Fibroblast of villous mesenchyme (primary cell): Measurements from ENCODE around the gene TOB2. TPM values are rescaled to one million over a fixed set of nuclear protein-coding genes. Genes with fewer than 3 reads are reported as not detected.
A peak's percentile ranks its signal among the peaks of the same experiment; 100 is the strongest.
"Not testable (repeated sequence)": the region's sequence is repeated elsewhere in the genome, so short reads cannot be mapped to it uniquely, and the experiment has no call there.

Experiments used
- DNase-seq: peaks from one replicate; pipeline ENCODE4 v3.0.0-alpha.2; 2010; ENCODE audit warnings: low read depth
- H3K4me3 ChIP-seq: 2 replicates; pipeline ENCODE4 v1.5.1; 2011; ENCODE audit warnings: low read depth, mild to moderate bottlenecking, low read length
- CTCF ChIP-seq: IDR thresholded peaks from 2 replicates; pipeline ENCODE4 v1.5.1; 2012; ENCODE audit warnings: low read depth, mild to moderate bottlenecking, low read length; ENCODE audit not compliant: insufficient read depth
- total RNA-seq: library from RNA; depleted of rRNA; stranded (reverse); fragments of >200 nt; gene quantifications from 2 replicates; pipeline ENCODE4 v1.2.3, GENCODE V29; 2012

Gene TOB2
- total RNA-seq, 1 donor: 35.4 TPM

- peak; percentile 99 for DNase-seq
- no peak for TF ChIP-seq CTCF
- peak within 1 kb of the TSS; percentile 89 for H3K4me3 ChIP-seq
Observed at GRCh38 chr22:41468381-41469217, 22.0 kb upstream of the TOB2 start, which contains the start of the genes ACO2 and PHF5A. TSS of gene ACO2 (plus strand) at chr22:41469117. CDS start at chr22:41469147, 30 bp downstream. TSS of gene PHF5A (minus strand) at chr22:41468692. CDS start at chr22:41468653, 39 bp downstream.

- no peak overlapping the region for H3K4me3 ChIP-seq
- TF ChIP-seq CTCF: no peak
- DNase-seq: no peak
Observed at GRCh38 chr22:41461901-41462300, 15.3 kb upstream of the TOB2 start.

- not testable (repeated sequence) for H3K4me3 ChIP-seq, DNase-seq
Observed at GRCh38 chr22:41460071-41460470, 13.5 kb upstream of the TOB2 start.

- TF ChIP-seq CTCF: no peak
- DNase-seq: no peak
- no peak overlapping the region for H3K4me3 ChIP-seq
Observed at GRCh38 chr22:41459431-41459830, 12.8 kb upstream of the TOB2 start.

GRCh38 chr22:41458161-41458728, 11.6 kb upstream of the TOB2 start:
- DNase-seq: no peak
- no peak for TF ChIP-seq CTCF
- no peak overlapping the region for H3K4me3 ChIP-seq

- H3K4me3 ChIP-seq: peak overlapping the region; percentile 100
- no peak for TF ChIP-seq CTCF
- peak; percentile 100 for DNase-seq
Observed at GRCh38 chr22:41448189-41448808, 1.7 kb upstream of the TOB2 start.

GRCh38 chr22:41447435-41448188, 1.0 kb upstream of the TOB2 start:
- TF ChIP-seq CTCF: no peak
- H3K4me3 ChIP-seq: peak overlapping the region; percentile 100
- peak; percentile 68 for DNase-seq
